ENCODE measurements around the gene NOL4L. TPM values are rescaled to one million over a fixed set of nuclear protein-coding genes. Genes with fewer than 3 reads are reported as not detected.

The NOL4L gene
- total RNA-seq, 1 experiment from 2014 or later, result 40.9 TPM

GRCh38 chr20:32481311-32482142 is 103.6 kb downstream of the NOL4L start:
- Histone ChIP-seq H2AFZ (no peak overlapping the region), H3K4me2 (peak overlapping the region; percentile 80), H3K4me3 (no peak overlapping the region; the same call in 1 of the 2 replicates), H3F3A (ENCODE audit: insufficient read depth, low read depth) (peaks cover 23% of the 10 kb centered on the region; the same call in 1 of the 2 replicates), H3K27me3 (ENCODE audit: insufficient read depth, low read depth) (no peaks in the 10 kb centered on the region), H3K36me3 (ENCODE audit: low read depth) (no peaks in the 10 kb centered on the region), H3K9me2 (ENCODE audit: insufficient read depth) (no peaks in the 10 kb centered on the region), H3K9me3 (ENCODE audit: insufficient read depth, low read depth) (no peaks in the 10 kb centered on the region), H3K27ac (no peak overlapping the region), H4K20me1 (ENCODE audit: insufficient read depth) (peaks cover 30% of the 10 kb centered on the region), H3K4me1 (replicated peaks; ENCODE audit: insufficient read depth) (peaks cover 22% of the 10 kb centered on the region), H3K79me2 (ENCODE audit: low read depth) (peaks cover 48% of the 10 kb centered on the region)
- TF ChIP-seq CTCF (conservative IDR thresholded peaks at IDR 0.05), result no peak
- TF ChIP-seq EZH2 (IDR thresholded peaks at IDR 0.05; ENCODE audit: low read depth), result no peak
- DNase-seq, result no peak
- intact Hi-C loops (cut with micrococcal nuclease; ENCODE audit: unreplicated experiment), result loop anchor here (2.0 to 10.0 kb wide), 2 partner anchors 149 to 647 kb away; no protein-coding TSS in a partner anchor
- CTCF ChIA-PET, result interaction anchor here (0.6 kb wide), 1 partner anchor 157 kb away, joined by 3 read pairs; no protein-coding TSS in a partner anchor
- POLR2A ChIA-PET (ENCODE audit: unreplicated experiment), result no interaction called here
- TSS peak; percentile 19 for BruUV-seq (replicated peaks)

- Histone ChIP-seq H2AFZ (no peak overlapping the region), H3K9me2 (ENCODE audit: insufficient read depth) (no peaks in the 10 kb centered on the region), H3K27ac (no peak overlapping the region), H3K27me3 (ENCODE audit: insufficient read depth, low read depth) (no peaks in the 10 kb centered on the region), H3K4me2 (no peak overlapping the region), H3F3A (ENCODE audit: insufficient read depth, low read depth) (peaks cover 24% of the 10 kb centered on the region; the same call in 1 of the 2 replicates), H3K9me3 (ENCODE audit: insufficient read depth, low read depth) (no peaks in the 10 kb centered on the region), H4K20me1 (ENCODE audit: insufficient read depth) (peaks cover 30% of the 10 kb centered on the region), H3K4me3 (no peak overlapping the region), H3K36me3 (ENCODE audit: low read depth) (no peaks in the 10 kb centered on the region), H3K4me1 (replicated peaks; ENCODE audit: insufficient read depth) (peaks cover 30% of the 10 kb centered on the region), H3K79me2 (ENCODE audit: low read depth) (peaks cover 51% of the 10 kb centered on the region)
- TF ChIP-seq EZH2 (IDR thresholded peaks at IDR 0.05; ENCODE audit: low read depth) (no peak), CTCF (conservative IDR thresholded peaks at IDR 0.05) (no peak)
- intact Hi-C loops (cut with micrococcal nuclease; ENCODE audit: unreplicated experiment), result loop anchor here (10.0 kb wide), 1 partner anchor 646 kb away; no protein-coding TSS in a partner anchor
- BruUV-seq (replicated peaks), result no TSS peak
- DNase-seq, result no peak
- ChIA-PET CTCF (no interaction called here), POLR2A (ENCODE audit: unreplicated experiment) (no interaction called here)
These were observed 104.5 kb downstream of the NOL4L start for GRCh38 chr20:32480371-32481241.

- POLR2A ChIA-PET (ENCODE audit: unreplicated experiment), result no interaction called here
These were observed 105.4 kb downstream of the NOL4L start for GRCh38 chr20:32479697-32480171.

More at GRCh38 chr20:32479697-32480171, 105.4 kb downstream of the NOL4L start:
- H3K79me2 ChIP-seq (ENCODE audit: low read depth), result peaks cover 54% of the 10 kb centered on the region
- no peaks in the 10 kb centered on the region for H3K9me2 ChIP-seq (ENCODE audit: insufficient read depth)
- H4K20me1 ChIP-seq (ENCODE audit: insufficient read depth), result peaks cover 30% of the 10 kb centered on the region
- no peak overlapping the region for H3K4me3 ChIP-seq
- no peak overlapping the region for H2AFZ ChIP-seq
- no peaks in the 10 kb centered on the region for H3K36me3 ChIP-seq (ENCODE audit: low read depth)
- H3K27ac ChIP-seq, result no peak overlapping the region
- no peak for DNase-seq
- H3F3A ChIP-seq (ENCODE audit: insufficient read depth, low read depth), result peaks cover 22% of the 10 kb centered on the region; the same call in 1 of the 2 replicates
- CTCF ChIA-PET, result no interaction called here
- no peaks in the 10 kb centered on the region for H3K9me3 ChIP-seq (ENCODE audit: insufficient read depth, low read depth)
- TF ChIP-seq CTCF (conservative IDR thresholded peaks at IDR 0.05) (no peak), EZH2 (IDR thresholded peaks at IDR 0.05; ENCODE audit: low read depth) (no peak)
- peaks cover 32% of the 10 kb centered on the region for H3K4me1 ChIP-seq (replicated peaks; ENCODE audit: insufficient read depth)
- no peak overlapping the region for H3K4me2 ChIP-seq
- no TSS peak for BruUV-seq (replicated peaks)
- intact Hi-C loops (cut with micrococcal nuclease; ENCODE audit: unreplicated experiment), result loop anchor here (10.0 kb wide), 1 partner anchor 645 kb away; no protein-coding TSS in a partner anchor
- no peaks in the 10 kb centered on the region for H3K27me3 ChIP-seq (ENCODE audit: insufficient read depth, low read depth)
